ENCODE data around the gene MYH14.

DNA sequence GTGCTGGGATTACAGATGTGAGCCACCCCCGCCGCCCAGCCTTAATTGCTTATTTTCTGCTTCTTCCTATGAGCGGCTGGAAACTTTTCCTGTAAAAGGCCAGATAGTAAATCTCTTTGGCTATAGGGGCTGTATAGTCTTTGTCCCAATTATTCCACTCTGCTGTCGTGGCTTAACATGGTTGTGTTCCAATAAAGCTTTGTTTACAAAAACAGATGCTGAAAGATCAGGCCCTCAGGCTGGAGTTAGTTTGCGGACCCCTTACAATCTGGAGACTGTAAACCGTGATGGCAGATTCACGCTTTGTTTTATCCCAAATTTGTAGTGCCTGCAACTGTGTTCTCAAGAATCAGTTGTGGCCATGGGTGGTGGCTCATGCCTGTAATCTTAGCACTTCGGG lies 115.0 kb downstream of the MYH14 start:
- TF ChIP-seq, protein P1, sequence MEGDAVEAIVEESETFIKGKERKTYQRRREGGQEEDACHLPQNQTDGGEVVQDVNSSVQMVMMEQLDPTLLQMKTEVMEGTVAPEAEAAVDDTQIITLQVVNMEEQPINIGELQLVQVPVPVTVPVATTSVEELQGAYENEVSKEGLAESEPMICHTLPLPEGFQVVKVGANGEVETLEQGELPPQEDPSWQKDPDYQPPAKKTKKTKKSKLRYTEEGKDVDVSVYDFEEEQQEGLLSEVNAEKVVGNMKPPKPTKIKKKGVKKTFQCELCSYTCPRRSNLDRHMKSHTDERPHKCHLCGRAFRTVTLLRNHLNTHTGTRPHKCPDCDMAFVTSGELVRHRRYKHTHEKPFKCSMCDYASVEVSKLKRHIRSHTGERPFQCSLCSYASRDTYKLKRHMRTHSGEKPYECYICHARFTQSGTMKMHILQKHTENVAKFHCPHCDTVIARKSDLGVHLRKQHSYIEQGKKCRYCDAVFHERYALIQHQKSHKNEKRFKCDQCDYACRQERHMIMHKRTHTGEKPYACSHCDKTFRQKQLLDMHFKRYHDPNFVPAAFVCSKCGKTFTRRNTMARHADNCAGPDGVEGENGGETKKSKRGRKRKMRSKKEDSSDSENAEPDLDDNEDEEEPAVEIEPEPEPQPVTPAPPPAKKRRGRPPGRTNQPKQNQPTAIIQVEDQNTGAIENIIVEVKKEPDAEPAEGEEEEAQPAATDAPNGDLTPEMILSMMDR (IDR thresholded peaks at IDR 0.05): no peak
- no peak for TF ChIP-seq EZH2phosphoT487 (IDR thresholded peaks at IDR 0.05)

Measured in neural progenitor cell (in vitro differentiated cells).